WTC11 (cell line): ENCODE data around the gene DAW1.

ENCODE experiments used
- AFF4 ChIP-seq: sonication (generic); formaldehyde crosslinking; IDR thresholded peaks from 2 replicates; pipeline ENCODE4 v1.8.1; 2023; ENCODE audit warnings: mild to moderate bottlenecking, missing genetic modification reagents, borderline replicate concordance
- CREM ChIP-seq: sonication (generic); formaldehyde crosslinking; IDR thresholded peaks from 2 replicates; pipeline ENCODE4 v1.8.1; 2022; ENCODE audit warnings: mild to moderate bottlenecking, missing genetic modification reagents, moderate library complexity
- CTCF ChIP-seq: fragments of 200-600 bp; IDR thresholded peaks from 2 replicates; pipeline ENCODE4 v1.8.0; 2022; ENCODE audit warnings: antibody characterized with exemption
- FOXP1 ChIP-seq: sonication (generic); formaldehyde crosslinking; IDR thresholded peaks from 2 replicates; pipeline ENCODE4 v1.8.0; 2022; ENCODE audit warnings: missing genetic modification reagents, mild to moderate bottlenecking, moderate library complexity, borderline replicate concordance
- FOXP4 ChIP-seq: sonication (generic); formaldehyde crosslinking; IDR thresholded peaks from 2 replicates; pipeline ENCODE4 v1.8.0; 2022; ENCODE audit warnings: mild to moderate bottlenecking, missing genetic modification reagents
- MYBL2 ChIP-seq: sonication (generic); formaldehyde crosslinking; IDR thresholded peaks from 2 replicates; pipeline ENCODE4 v1.8.1; 2023; ENCODE audit warnings: mild to moderate bottlenecking, moderate library complexity, missing genetic modification reagents
- NR1H2 ChIP-seq: sonication (generic); formaldehyde crosslinking; IDR thresholded peaks from 2 replicates; pipeline ENCODE4 v1.9.0; 2021; ENCODE audit warnings: mild to moderate bottlenecking, moderate library complexity, missing genetic modification reagents
- ZSCAN18 ChIP-seq: fragments of 250-450 bp; sonication (Bioruptor Pico); IDR thresholded peaks from 2 replicates; pipeline ENCODE4 v2.1.2; 2022; ENCODE audit warnings: mild to moderate bottlenecking, moderate library complexity
- TF ChIP-seq, protein P1 (sequence below): sonication (generic); formaldehyde crosslinking; IDR thresholded peaks from 2 replicates; pipeline ENCODE4 v1.8.1; 2022; ENCODE audit warnings: mild to moderate bottlenecking, moderate library complexity, missing genetic modification reagents
- TF ChIP-seq, protein P2 (sequence below): sonication (generic); formaldehyde crosslinking; conservative IDR thresholded peaks from 2 replicates; pipeline ENCODE4 v1.8.1; 2022; ENCODE audit warnings: mild to moderate bottlenecking, missing genetic modification reagents

GRCh38 chr2:227876300-227876801, 4.9 kb downstream of the DAW1 start:
- TF ChIP-seq CTCF (no peak), CREM (CRISPR knock-in tag) (no peak), MYBL2 (CRISPR knock-in tag) (no peak), ZSCAN18 (CRISPR knock-in tag) (no peak), NR1H2 (CRISPR knock-in tag) (no peak), AFF4 (CRISPR knock-in tag) (no peak), FOXP1 (CRISPR knock-in tag) (no peak), FOXP4 (CRISPR knock-in tag) (no peak)
- TF ChIP-seq, protein P1, sequence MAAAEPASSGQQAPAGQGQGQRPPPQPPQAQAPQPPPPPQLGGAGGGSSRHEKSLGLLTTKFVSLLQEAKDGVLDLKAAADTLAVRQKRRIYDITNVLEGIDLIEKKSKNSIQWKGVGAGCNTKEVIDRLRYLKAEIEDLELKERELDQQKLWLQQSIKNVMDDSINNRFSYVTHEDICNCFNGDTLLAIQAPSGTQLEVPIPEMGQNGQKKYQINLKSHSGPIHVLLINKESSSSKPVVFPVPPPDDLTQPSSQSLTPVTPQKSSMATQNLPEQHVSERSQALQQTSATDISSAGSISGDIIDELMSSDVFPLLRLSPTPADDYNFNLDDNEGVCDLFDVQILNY (CRISPR knock-in tag), result no peak
- TF ChIP-seq, protein P2, sequence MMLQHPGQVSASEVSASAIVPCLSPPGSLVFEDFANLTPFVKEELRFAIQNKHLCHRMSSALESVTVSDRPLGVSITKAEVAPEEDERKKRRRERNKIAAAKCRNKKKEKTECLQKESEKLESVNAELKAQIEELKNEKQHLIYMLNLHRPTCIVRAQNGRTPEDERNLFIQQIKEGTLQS, result no peak
